SK-N-SH (cell line): ENCODE data around the gene OXA1L. TPM values are rescaled to one million over a fixed set of nuclear protein-coding genes. Genes with fewer than 3 reads are reported as not detected.

ENCODE experiments used
- CTCF ChIA-PET: fragments of 300-600, 350-600 bp; formaldehyde crosslinking; extraction: SDS; loops from one replicate; lab custom pipeline; 2021; lab: Yijun Ruan, JAX
- POLR2A ChIA-PET: fragments of 350-600 bp; sonication (Branson Sonifier 250); formaldehyde crosslinking; extraction: SDS; loops from one replicate; lab custom pipeline; 2020; ENCODE audit warnings: antibody characterized with exemption, inconsistent platforms; lab: Yijun Ruan, JAX
- DNase-seq: peaks from one replicate; pipeline ENCODE4 v3.0.0; 2012
- H2AFZ ChIP-seq: fragments of 200-600 bp; sonication (generic); 2 replicates; pipeline ENCODE4 v1.8.1; 2016; ENCODE audit warnings: antibody characterized with exemption, mild to moderate bottlenecking, low read depth
- H3F3A ChIP-seq: fragments of 200-600 bp; sonication (generic); replicated peaks from 2 replicates; pipeline ENCODE3; 2016; ENCODE audit warnings: antibody characterized with exemption, mild to moderate bottlenecking; ENCODE audit not compliant: insufficient read depth
- H3K27ac ChIP-seq, 2 experiments: fragments of 200-500 bp in 1 of 2; fragments of 200-600 bp in 1 of 2; sonication (Bioruptor generic) in 1 of 2; sonication (generic), shearing (Covaris generic) in 1 of 2; 2 replicates each; pipeline versions ENCODE4 v1.5.1 to v1.6.1; 2014 to 2016; ENCODE audit warnings: low read depth in 2 of 2, inconsistent platforms in 1 of 2, low read length in 1 of 2, mild to moderate bottlenecking in 1 of 2, mixed read lengths in 1 of 2
- H3K27me3 ChIP-seq: fragments of 200-600 bp; sonication (generic), shearing (Covaris generic); 2 replicates; pipeline ENCODE4 v1.6.1; 2016; ENCODE audit warnings: mixed run types; ENCODE audit not compliant: insufficient read depth
- H3K36me3 ChIP-seq, 2 experiments: fragments of 200-500 bp in 1 of 2; fragments of 200-600 bp in 1 of 2; sonication (Bioruptor generic) in 1 of 2; sonication (generic) in 1 of 2; replicated peaks in 1 of 2; 2 replicates each; pipeline versions ENCODE3 to v1.5.1; 2014 to 2016; ENCODE audit warnings: low read length in 1 of 2, mild to moderate bottlenecking in 1 of 2; ENCODE audit not compliant: insufficient read depth in 2 of 2, control insufficient read depth in 1 of 2
- H3K4me1 ChIP-seq, 2 experiments: fragments of 200-500 bp in 1 of 2; fragments of 200-600 bp in 1 of 2; sonication (Bioruptor generic) in 1 of 2; sonication (generic), shearing (Covaris generic) in 1 of 2; 2 replicates each; pipeline versions ENCODE4 v1.5.1 to v1.6.1; 2014 to 2016; ENCODE audit warnings: low read depth in 1 of 2, low read length in 1 of 2, mixed run types in 1 of 2; ENCODE audit not compliant: insufficient read depth in 2 of 2, control insufficient read depth in 1 of 2
- H3K4me2 ChIP-seq: fragments of 200-600 bp; sonication (generic), shearing (Covaris generic); 2 replicates; pipeline ENCODE4 v1.6.1; 2017; ENCODE audit warnings: mixed run types
- H3K4me3 ChIP-seq, 2 experiments: fragments of 200-500 bp in 1 of 2; fragments of 200-600 bp in 1 of 2; sonication (Bioruptor generic) in 1 of 2; sonication (generic), shearing (Covaris generic) in 1 of 2; 2 replicates each; pipeline versions ENCODE4 v1.5.1 to v1.8.1; 2014 to 2016; ENCODE audit warnings: low read depth in 2 of 2, inconsistent platforms in 1 of 2, low read length in 1 of 2, mild to moderate bottlenecking in 1 of 2, mixed read lengths in 1 of 2, moderate library complexity in 1 of 2
- H3K79me2 ChIP-seq: fragments of 200-600 bp; sonication (generic); 2 replicates; pipeline ENCODE4 v1.8.1; 2017; ENCODE audit warnings: mild to moderate bottlenecking; ENCODE audit not compliant: insufficient read depth
- H3K9ac ChIP-seq: fragments of 200-600 bp; sonication (generic); 2 replicates; pipeline ENCODE4 v1.6.1; 2017; ENCODE audit warnings: mixed run types
- H3K9me2 ChIP-seq: fragments of 200-600 bp; sonication (generic); 2 replicates; pipeline ENCODE4 v1.6.1; 2017; ENCODE audit warnings: mixed run types
- H3K9me3 ChIP-seq: fragments of 200-600 bp; sonication (generic); 2 replicates; pipeline ENCODE4 v1.6.1; 2017; ENCODE audit warnings: mixed run types, mild to moderate bottlenecking, moderate library complexity
- H4K20me1 ChIP-seq: fragments of 200-600 bp; sonication (generic); 2 replicates; pipeline ENCODE4 v1.6.1; 2017; ENCODE audit warnings: mild to moderate bottlenecking, mixed run types; ENCODE audit not compliant: insufficient read depth
- ELF1 ChIP-seq: IDR thresholded peaks from 2 replicates; pipeline ENCODE4 v1.4.0; 2012
- EP300 ChIP-seq, 2 experiments: IDR thresholded peaks; 2 replicates each; pipeline versions ENCODE4 v1.4.0 to v1.6.1; 2012; ENCODE audit warnings: borderline replicate concordance in 1 of 2, low read depth in 1 of 2, low read length in 1 of 2
- EZH2phosphoT487 ChIP-seq: fragments of 200-600 bp; sonication (generic); IDR thresholded peaks from 2 replicates; pipeline ENCODE4 v1.6.1; 2017; ENCODE audit warnings: low read depth, mixed run types, mild to moderate bottlenecking, antibody characterized with exemption, moderate library complexity, borderline replicate concordance
- FOSL2 ChIP-seq: IDR thresholded peaks from 2 replicates; pipeline ENCODE4 v1.4.0; 2012; ENCODE audit warnings: low read depth, mild to moderate bottlenecking, moderate library complexity, borderline replicate concordance
- GABPA ChIP-seq: IDR thresholded peaks from 2 replicates; pipeline ENCODE4 v1.4.0; 2012; ENCODE audit warnings: low read depth, mild to moderate bottlenecking
- GATA2 ChIP-seq: sonication (generic); formaldehyde crosslinking; IDR thresholded peaks from 2 replicates; pipeline ENCODE4 v1.5.0; 2020; ENCODE audit warnings: mild to moderate bottlenecking, missing genetic modification reagents
- IRF3 ChIP-seq: fragments of 150-350 bp; IDR thresholded peaks from 2 replicates; pipeline ENCODE4 v1.6.1; 2016; ENCODE audit warnings: mild to moderate bottlenecking, low read depth, low read length
- JUND ChIP-seq: IDR thresholded peaks from 2 replicates; pipeline ENCODE4 v1.4.0; 2012
- MEF2A ChIP-seq: IDR thresholded peaks from 2 replicates; pipeline ENCODE4 v1.4.0; 2012; ENCODE audit warnings: low read depth, borderline replicate concordance
- MXI1 ChIP-seq: IDR thresholded peaks from 2 replicates; pipeline ENCODE4 v1.6.1; 2012; ENCODE audit warnings: mild to moderate bottlenecking, low read depth, low read length, improper control_type of control experiment
- NFIC ChIP-seq: IDR thresholded peaks from 2 replicates; pipeline ENCODE4 v1.4.0; 2012; ENCODE audit warnings: borderline replicate concordance
- NRF1 ChIP-seq: IDR thresholded peaks from 2 replicates; pipeline ENCODE4 v1.6.1; 2012; ENCODE audit warnings: low read depth, mild to moderate bottlenecking, low read length
- POLR2AphosphoS5 ChIP-seq: IDR thresholded peaks from 2 replicates; pipeline ENCODE4 v1.6.1; 2012; ENCODE audit warnings: low read depth, low read length
- RAD21 ChIP-seq: IDR thresholded peaks from 2 replicates; pipeline ENCODE4 v1.6.1; 2012; ENCODE audit warnings: mild to moderate bottlenecking, low read length
- RFX5 ChIP-seq: IDR thresholded peaks from 2 replicates; pipeline ENCODE4 v1.6.1; 2012; ENCODE audit warnings: mild to moderate bottlenecking, improper control_type of control experiment, low read length
- SIN3A ChIP-seq: IDR thresholded peaks from 2 replicates; pipeline ENCODE4 v1.6.1; 2012; ENCODE audit warnings: low read depth, mild to moderate bottlenecking, low read length, moderate library complexity, borderline replicate concordance
- TAF1 ChIP-seq: IDR thresholded peaks from 2 replicates; pipeline ENCODE4 v1.6.1; 2012; ENCODE audit warnings: low read depth, mild to moderate bottlenecking, low read length, moderate library complexity, borderline replicate concordance
- TEAD4 ChIP-seq: IDR thresholded peaks from 2 replicates; pipeline ENCODE4 v1.4.0; 2012; ENCODE audit warnings: mild to moderate bottlenecking, borderline replicate concordance; ENCODE audit not compliant: insufficient read depth
- USF1 ChIP-seq: IDR thresholded peaks from 2 replicates; pipeline ENCODE4 v1.4.0; 2012; ENCODE audit warnings: low read depth, borderline replicate concordance
- WGBS: methylation state at CpG from one replicate; pipeline ENCODE4 v1.1.6; 2017; ENCODE audit warnings: low lambda C conversion rate; 5-methylcytosine and 5-hydroxymethylcytosine counted together
- polyA plus RNA-seq, 3 experiments: library from polyadenylated mRNA; depleted of rRNA; stranded (reverse); fragments of >200 nt; gene quantifications; 2 replicates each; pipeline ENCODE4 v1.2.3, GENCODE V29; 2012

Gene OXA1L
- polyA plus RNA-seq, 1 of the 3 experiments (the other 2 are of a cell fraction): 119 TPM

GRCh38 chr14:22812744-22813143 lies 46.3 kb downstream of the OXA1L start:
- peaks cover 8% of the 10 kb centered on the region; the same call in 1 of the 2 replicates for H3K27me3 ChIP-seq
- H3K9ac ChIP-seq: no peak overlapping the region
- no peaks in the 10 kb centered on the region for H3F3A ChIP-seq
- H3K9me2 ChIP-seq: no peaks in the 10 kb centered on the region
- WGBS: 65% methylated on average over 4 of the region's 4 CpGs
- no peaks in the 10 kb centered on the region for H3K4me1 ChIP-seq
- H3K4me3 ChIP-seq: no peak overlapping the region
- ChIA-PET POLR2A (no interaction called here), CTCF (interaction anchor here (0.9 to 19.1 kb wide), 6 partner anchors 10 to 243 kb away, joined by 3 to 472 read pairs (median 3); no protein-coding TSS in a partner anchor)
- no peaks in the 10 kb centered on the region for H3K9me3 ChIP-seq
- no peaks in the 10 kb centered on the region for H4K20me1 ChIP-seq
- no peak overlapping the region for H3K27ac ChIP-seq
- no peak for TF ChIP-seq GABPA
- TF ChIP-seq RAD21: no peak
- TF ChIP-seq GATA2 (CRISPR knock-in tag): no peak
- no peak for TF ChIP-seq MEF2A
- no peak for TF ChIP-seq TAF1
- no peak for TF ChIP-seq TEAD4
- no peak for TF ChIP-seq NFIC
- TF ChIP-seq MXI1: no peak
- TF ChIP-seq NRF1: no peak
- TF ChIP-seq ELF1: no peak
- no peak for TF ChIP-seq POLR2AphosphoS5
- no peak for TF ChIP-seq USF1
- no peak for TF ChIP-seq IRF3
- TF ChIP-seq JUND: no peak
- no peak for TF ChIP-seq SIN3A
- no peak for TF ChIP-seq EZH2phosphoT487
- no peak for TF ChIP-seq RFX5
- TF ChIP-seq, all 33 proteins: peak for 0
- Histone ChIP-seq H3K4me2 (no peak overlapping the region), H3K79me2 (no peaks in the 10 kb centered on the region), H3K36me3 (no peaks in the 10 kb centered on the region), H2AFZ (no peak overlapping the region)
- DNase-seq: no peak

GRCh38 chr14:22813145-22813544 lies 46.7 kb downstream of the OXA1L start:
- no peak overlapping the region for H2AFZ ChIP-seq
- no peak overlapping the region for H3K4me2 ChIP-seq
- ChIA-PET CTCF (interaction anchor here (0.9 to 19.1 kb wide), 6 partner anchors 10 to 243 kb away, joined by 3 to 472 read pairs (median 3); no protein-coding TSS in a partner anchor), POLR2A (no interaction called here)
- TF ChIP-seq EP300 (IDR thresholded peaks at IDR 0.05; ENCODE audit: borderline replicate concordance in 1 of 2, low read depth in 1 of 2, low read length in 1 of 2) (no peak), FOSL2 (no peak), TEAD4 (no peak)
- H3K4me3 ChIP-seq: no peak overlapping the region
- peaks cover 6% of the 10 kb centered on the region; the same call in 1 of the 2 replicates for H3K27me3 ChIP-seq
- no peaks in the 10 kb centered on the region for H3K9me3 ChIP-seq
- no peak overlapping the region for H3K27ac ChIP-seq
- H3K9me2 ChIP-seq: no peaks in the 10 kb centered on the region
- DNase-seq: no peak
- H3K4me1 ChIP-seq: no peaks in the 10 kb centered on the region
- no peaks in the 10 kb centered on the region for H3K79me2 ChIP-seq
- H3F3A ChIP-seq: no peaks in the 10 kb centered on the region
- no peaks in the 10 kb centered on the region for H3K36me3 ChIP-seq
- no peak overlapping the region for H3K9ac ChIP-seq
- 64% methylated on average over 5 of the region's 9 CpGs for WGBS
- H4K20me1 ChIP-seq: no peaks in the 10 kb centered on the region
